HCT116 (cell line): ENCODE measurements around the gene MEGF10. TPM values are rescaled to one million over a fixed set of nuclear protein-coding genes. Genes with fewer than 3 reads are reported as not detected.

Experiments used
- ATAC-seq: fragments of 200-7000 bp; cut with Tn5 transposase; 2 replicates; pipeline ENCODE4 v1.9.1; 2020; ENCODE audit warnings: mild to moderate bottlenecking, moderate library complexity
- BruUV-seq: library from RNA; stranded (reverse); fragments of 400-500 nt; replicated peaks from 2 replicates; lab custom pipeline; 2021; lab: Mats Ljungman, UMichigan
- CTCF ChIA-PET: fragments of 300-600 bp; sonication (Branson Sonifier 250); formaldehyde crosslinking; loops from one replicate; lab custom pipeline; 2021; ENCODE audit warnings: antibody characterized with exemption; lab: Charles Lee
- POLR2A ChIA-PET: fragments of 300-600, 350-600 bp; sonication (Branson Sonifier 250); formaldehyde crosslinking; loops from one replicate; lab custom pipeline; 2021; ENCODE audit warnings: antibody characterized with exemption; lab: Charles Lee
- RAD21 ChIA-PET, 2 experiments: fragments of 300-600 bp; sonication (Branson Sonifier 250); formaldehyde crosslinking; loops; one replicate each; lab custom pipeline; 2023; ENCODE audit warnings: low total read pairs in 2 of 2; ENCODE audit not compliant: uncharacterized antibody in 2 of 2, unreplicated experiment in 2 of 2, low non-redundant PET in 1 of 2; lab: Charles Lee
- DNase-seq: peaks from one replicate; pipeline ENCODE4 v3.0.0-alpha.2; 2010; ENCODE audit warnings: low read depth, low spot score
- H2AFZ ChIP-seq: fragments of 200-600 bp; shearing (Covaris generic), sonication (generic); 2 replicates; pipeline ENCODE4 v1.6.1; 2017; ENCODE audit warnings: low read depth, mixed run types, mixed read lengths, antibody characterized with exemption, low read length; ENCODE audit not compliant: poor library complexity, severe bottlenecking
- H3K27ac ChIP-seq: 2 replicates; pipeline ENCODE4 v1.5.1; 2012; ENCODE audit warnings: low read depth, low read length
- H3K27me3 ChIP-seq: fragments of 200-600 bp; sonication (generic); 2 replicates; pipeline ENCODE4 v1.6.1; 2016; ENCODE audit warnings: mixed run types, low read length, mixed read lengths; ENCODE audit not compliant: insufficient read depth
- H3K36me3 ChIP-seq, 2 experiments: fragments of 200-500 bp in 1 of 2; fragments of 200-600 bp in 1 of 2; sonication (Bioruptor generic) in 1 of 2; sonication (generic) in 1 of 2; 2 replicates each; pipeline versions ENCODE4 v1.5.1 to v1.6.1; 2014 to 2016; ENCODE audit warnings: low read length in 2 of 2, inconsistent platforms in 1 of 2, mixed read lengths in 1 of 2, mixed run types in 1 of 2; ENCODE audit not compliant: insufficient read depth in 2 of 2, control insufficient read depth in 1 of 2
- H3K4me1 ChIP-seq, 2 experiments: fragments of 200-600 bp in 1 of 2; sonication (generic) in 1 of 2; 2 replicates each; pipeline versions ENCODE4 v1.5.1 to v1.6.1; 2012 to 2017; ENCODE audit warnings: low read length in 2 of 2, inconsistent platforms in 1 of 2, mild to moderate bottlenecking in 1 of 2, mixed read lengths in 1 of 2, mixed run types in 1 of 2, moderate library complexity in 1 of 2; ENCODE audit not compliant: insufficient read depth in 2 of 2, control insufficient read depth in 1 of 2
- H3K4me2 ChIP-seq: fragments of 200-600 bp; sonication (generic); 2 replicates; pipeline ENCODE4 v1.6.1; 2017; ENCODE audit warnings: mixed run types, low read length, mixed read lengths
- H3K4me3 ChIP-seq, 2 experiments: fragments of 200-600 bp in 1 of 2; sonication (generic) in 1 of 2; replicated peaks in 1 of 2; 2 replicates each; pipeline ENCODE4 v1.5.1; 2011 to 2016; ENCODE audit warnings: low read length in 2 of 2, control low read depth in 1 of 2, low read depth in 1 of 2, mild to moderate bottlenecking in 1 of 2, mixed read lengths in 1 of 2, mixed run types in 1 of 2
- H3K79me2 ChIP-seq: fragments of 200-600 bp; sonication (generic); 2 replicates; pipeline ENCODE4 v1.6.1; 2017; ENCODE audit warnings: mild to moderate bottlenecking, mixed run types, low read length, moderate library complexity, mixed read lengths; ENCODE audit not compliant: insufficient read depth
- H3K9ac ChIP-seq: fragments of 200-600 bp; sonication (generic); 2 replicates; pipeline ENCODE4 v1.6.1; 2016; ENCODE audit warnings: low read length, mixed read lengths
- H3K9me2 ChIP-seq: fragments of 200-600 bp; sonication (generic), shearing (Covaris generic); 2 replicates; pipeline ENCODE4 v1.6.1; 2017; ENCODE audit warnings: mixed run types, mild to moderate bottlenecking, moderate library complexity; ENCODE audit not compliant: insufficient read depth
- H3K9me3 ChIP-seq, 2 experiments: fragments of 200-500 bp in 1 of 2; fragments of 200-600 bp in 1 of 2; sonication (Bioruptor generic) in 1 of 2; sonication (generic) in 1 of 2; 2 replicates each; pipeline ENCODE4 v1.6.1; 2014 to 2017; ENCODE audit warnings: low read length in 2 of 2, mixed read lengths in 2 of 2, inconsistent platforms in 1 of 2, low read depth in 1 of 2, mild to moderate bottlenecking in 1 of 2, mixed run types in 1 of 2, moderate library complexity in 1 of 2; ENCODE audit not compliant: control insufficient read depth in 1 of 2, insufficient read depth in 1 of 2
- H4K20me1 ChIP-seq: fragments of 200-600 bp; sonication (generic), shearing (Covaris generic); 2 replicates; pipeline ENCODE4 v1.6.1; 2017; ENCODE audit warnings: mixed run types, mild to moderate bottlenecking, moderate library complexity; ENCODE audit not compliant: insufficient read depth
- ELF1 ChIP-seq: IDR thresholded peaks from 2 replicates; pipeline ENCODE4 v1.6.1; 2012; ENCODE audit warnings: low read depth, borderline replicate concordance
- EZH2 ChIP-seq: fragments of 200-600 bp; sonication (generic); IDR thresholded peaks from 2 replicates; pipeline ENCODE4 v1.6.1; 2017; ENCODE audit warnings: antibody characterized with exemption, mixed run types
- EZH2phosphoT487 ChIP-seq: fragments of 200-600 bp; IDR thresholded peaks from 2 replicates; pipeline ENCODE4 v1.6.1; 2018; ENCODE audit warnings: antibody characterized with exemption, borderline replicate concordance
- FOSL1 ChIP-seq: IDR thresholded peaks from 2 replicates; pipeline ENCODE4 v1.6.1; 2012; ENCODE audit warnings: low read depth
- JUND ChIP-seq: IDR thresholded peaks from 2 replicates; pipeline ENCODE4 v1.6.1; 2012
- MAX ChIP-seq: IDR thresholded peaks from 2 replicates; pipeline ENCODE4 v1.6.1; 2012
- POLR2A ChIP-seq: IDR thresholded peaks from 2 replicates; pipeline ENCODE4 v1.7.0; 2011; ENCODE audit warnings: borderline replicate concordance; ENCODE audit not compliant: insufficient read depth, insufficient read length; ENCODE audit errors: extremely low read depth
- POLR2AphosphoS5 ChIP-seq: IDR thresholded peaks from 2 replicates; pipeline ENCODE4 v1.6.1; 2011; ENCODE audit warnings: mild to moderate bottlenecking, low read depth, low read length, moderate library complexity
- RAD21 ChIP-seq: IDR thresholded peaks from 2 replicates; pipeline ENCODE4 v1.6.1; 2012; ENCODE audit warnings: low read depth, mild to moderate bottlenecking
- SP1 ChIP-seq: IDR thresholded peaks from 2 replicates; pipeline ENCODE4 v1.6.1; 2012; ENCODE audit warnings: low read depth
- SRF ChIP-seq: IDR thresholded peaks from 2 replicates; pipeline ENCODE4 v1.6.1; 2012; ENCODE audit warnings: low read depth
- TCF7L2 ChIP-seq: IDR thresholded peaks from 2 replicates; pipeline ENCODE4 v1.7.0; 2011; ENCODE audit warnings: borderline replicate concordance, inconsistent platforms; ENCODE audit not compliant: insufficient read depth, insufficient read length; ENCODE audit errors: extremely low read depth
- YY1 ChIP-seq: IDR thresholded peaks from 2 replicates; pipeline ENCODE4 v1.6.1; 2011; ENCODE audit warnings: low read length, low read depth, moderate library complexity, mild to moderate bottlenecking; ENCODE audit not compliant: insufficient replicate concordance; ENCODE audit errors: extremely low read depth
- ZBTB33 ChIP-seq: IDR thresholded peaks from 2 replicates; pipeline ENCODE4 v1.6.1; 2011; ENCODE audit warnings: mild to moderate bottlenecking, low read length, moderate library complexity; ENCODE audit not compliant: insufficient replicate concordance; ENCODE audit errors: extremely low read depth
- ZFX ChIP-seq: fragments of 450-650 bp; IDR thresholded peaks from 2 replicates; pipeline ENCODE4 v1.6.1; 2017
- ZNF274 ChIP-seq: fragments of 200-500 bp; sonication (Bioruptor generic); IDR thresholded peaks from 2 replicates; pipeline ENCODE4 v1.6.1; 2014; ENCODE audit warnings: mild to moderate bottlenecking, low read depth, low read length, inconsistent platforms
- intact Hi-C: fragments of 100-400 bp; cut with micrococcal nuclease; formaldehyde crosslinking; loops from 2 replicates; pipeline ENCODE4 v1.10.0; 2022
- total RNA-seq: library from RNA; stranded (reverse); gene quantifications from one replicate; pipeline ENCODE4 v1.2.1, GENCODE V29; 2021; ENCODE audit not compliant: unreplicated experiment
- TF ChIP-seq, protein P1 (sequence below), 3 experiments: fragments of 200-600 bp in 1 of 3; sonication (generic) in 1 of 3; IDR thresholded peaks in 2 of 3; conservative IDR thresholded peaks in 1 of 3; 2 replicates each; pipeline ENCODE4 v1.5.1; 2012 to 2017; ENCODE audit warnings: low read depth in 2 of 3, low read length in 2 of 3, antibody characterized with exemption in 1 of 3, borderline replicate concordance in 1 of 3, control low read depth in 1 of 3, mild to moderate bottlenecking in 1 of 3, mixed read lengths in 1 of 3, mixed run types in 1 of 3, moderate library complexity in 1 of 3; ENCODE audit not compliant: insufficient read depth in 1 of 3
- TF ChIP-seq, protein P2 (sequence below): IDR thresholded peaks from 2 replicates; pipeline ENCODE4 v1.6.1; 2012
- TF ChIP-seq, protein P3 (sequence below): IDR thresholded peaks from 2 replicates; pipeline ENCODE4 v1.6.1; 2012; ENCODE audit warnings: low read depth

Gene MEGF10
- total RNA-seq, 1 experiment from 2014 or later: 0.02 TPM

- intact Hi-C loops: no loop called here
- POLR2A ChIA-PET: no interaction called here
- no TSS peak for BruUV-seq
- Histone ChIP-seq H3K9me3 (no peaks in the 10 kb centered on the region), H4K20me1 (no peaks in the 10 kb centered on the region)
- TF ChIP-seq EZH2: no peak
- TF ChIP-seq, protein P1, sequence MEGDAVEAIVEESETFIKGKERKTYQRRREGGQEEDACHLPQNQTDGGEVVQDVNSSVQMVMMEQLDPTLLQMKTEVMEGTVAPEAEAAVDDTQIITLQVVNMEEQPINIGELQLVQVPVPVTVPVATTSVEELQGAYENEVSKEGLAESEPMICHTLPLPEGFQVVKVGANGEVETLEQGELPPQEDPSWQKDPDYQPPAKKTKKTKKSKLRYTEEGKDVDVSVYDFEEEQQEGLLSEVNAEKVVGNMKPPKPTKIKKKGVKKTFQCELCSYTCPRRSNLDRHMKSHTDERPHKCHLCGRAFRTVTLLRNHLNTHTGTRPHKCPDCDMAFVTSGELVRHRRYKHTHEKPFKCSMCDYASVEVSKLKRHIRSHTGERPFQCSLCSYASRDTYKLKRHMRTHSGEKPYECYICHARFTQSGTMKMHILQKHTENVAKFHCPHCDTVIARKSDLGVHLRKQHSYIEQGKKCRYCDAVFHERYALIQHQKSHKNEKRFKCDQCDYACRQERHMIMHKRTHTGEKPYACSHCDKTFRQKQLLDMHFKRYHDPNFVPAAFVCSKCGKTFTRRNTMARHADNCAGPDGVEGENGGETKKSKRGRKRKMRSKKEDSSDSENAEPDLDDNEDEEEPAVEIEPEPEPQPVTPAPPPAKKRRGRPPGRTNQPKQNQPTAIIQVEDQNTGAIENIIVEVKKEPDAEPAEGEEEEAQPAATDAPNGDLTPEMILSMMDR (IDR thresholded peaks at IDR 0.05 in 2 of 3, conservative IDR thresholded peaks at IDR 0.05 in 1 of 3; ENCODE audit: borderline replicate concordance in 1 of 3, insufficient read depth in 1 of 3, low read depth in 2 of 3, low read length in 2 of 3): no peak
- TF ChIP-seq JUND: no peak
- TF ChIP-seq SRF: no peak
- TF ChIP-seq ZNF274: no peak
- TF ChIP-seq, protein P2, sequence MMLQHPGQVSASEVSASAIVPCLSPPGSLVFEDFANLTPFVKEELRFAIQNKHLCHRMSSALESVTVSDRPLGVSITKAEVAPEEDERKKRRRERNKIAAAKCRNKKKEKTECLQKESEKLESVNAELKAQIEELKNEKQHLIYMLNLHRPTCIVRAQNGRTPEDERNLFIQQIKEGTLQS: no peak
- TF ChIP-seq MAX: no peak
- TF ChIP-seq ZFX: no peak
- TF ChIP-seq ELF1: no peak
- no peak for TF ChIP-seq YY1
- TF ChIP-seq, protein P3, sequence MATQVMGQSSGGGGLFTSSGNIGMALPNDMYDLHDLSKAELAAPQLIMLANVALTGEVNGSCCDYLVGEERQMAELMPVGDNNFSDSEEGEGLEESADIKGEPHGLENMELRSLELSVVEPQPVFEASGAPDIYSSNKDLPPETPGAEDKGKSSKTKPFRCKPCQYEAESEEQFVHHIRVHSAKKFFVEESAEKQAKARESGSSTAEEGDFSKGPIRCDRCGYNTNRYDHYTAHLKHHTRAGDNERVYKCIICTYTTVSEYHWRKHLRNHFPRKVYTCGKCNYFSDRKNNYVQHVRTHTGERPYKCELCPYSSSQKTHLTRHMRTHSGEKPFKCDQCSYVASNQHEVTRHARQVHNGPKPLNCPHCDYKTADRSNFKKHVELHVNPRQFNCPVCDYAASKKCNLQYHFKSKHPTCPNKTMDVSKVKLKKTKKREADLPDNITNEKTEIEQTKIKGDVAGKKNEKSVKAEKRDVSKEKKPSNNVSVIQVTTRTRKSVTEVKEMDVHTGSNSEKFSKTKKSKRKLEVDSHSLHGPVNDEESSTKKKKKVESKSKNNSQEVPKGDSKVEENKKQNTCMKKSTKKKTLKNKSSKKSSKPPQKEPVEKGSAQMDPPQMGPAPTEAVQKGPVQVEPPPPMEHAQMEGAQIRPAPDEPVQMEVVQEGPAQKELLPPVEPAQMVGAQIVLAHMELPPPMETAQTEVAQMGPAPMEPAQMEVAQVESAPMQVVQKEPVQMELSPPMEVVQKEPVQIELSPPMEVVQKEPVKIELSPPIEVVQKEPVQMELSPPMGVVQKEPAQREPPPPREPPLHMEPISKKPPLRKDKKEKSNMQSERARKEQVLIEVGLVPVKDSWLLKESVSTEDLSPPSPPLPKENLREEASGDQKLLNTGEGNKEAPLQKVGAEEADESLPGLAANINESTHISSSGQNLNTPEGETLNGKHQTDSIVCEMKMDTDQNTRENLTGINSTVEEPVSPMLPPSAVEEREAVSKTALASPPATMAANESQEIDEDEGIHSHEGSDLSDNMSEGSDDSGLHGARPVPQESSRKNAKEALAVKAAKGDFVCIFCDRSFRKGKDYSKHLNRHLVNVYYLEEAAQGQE: no peak
- TF ChIP-seq RAD21: no peak
- TF ChIP-seq POLR2AphosphoS5: no peak
- TF ChIP-seq FOSL1: no peak
- no peak for TF ChIP-seq TCF7L2
- TF ChIP-seq POLR2A: no peak
- TF ChIP-seq EZH2phosphoT487: no peak
- no peak for TF ChIP-seq SP1
- no peak for TF ChIP-seq ZBTB33
- TF ChIP-seq, all 23 proteins: peak for 0
- ChIA-PET RAD21 (no interaction called here), CTCF (no interaction called here)
- DNase-seq: no peak
- Histone ChIP-seq H3K9me2 (no peaks in the 10 kb centered on the region), H3K9ac (no peak overlapping the region), H3K4me3 (no peak overlapping the region), H3K4me2 (no peak overlapping the region), H3K79me2 (no peaks in the 10 kb centered on the region), H3K4me1 (no peaks in the 10 kb centered on the region), H3K27me3 (no peaks in the 10 kb centered on the region), H3K27ac (no peak overlapping the region), H3K36me3 (no peaks in the 10 kb centered on the region), H2AFZ (no peak overlapping the region)
- no peak for ATAC-seq
Observed at GRCh38 chr5:127290946-127291693, 524 bp downstream of the MEGF10 start.
